GM18505 (cell line): ENCODE measurements around the gene MME.

Source experiments
- ATAC-seq: cut with Tn5 transposase; IDR thresholded peaks from one replicate; pipeline ENCODE4 v1.9.1; 2021; ENCODE audit not compliant: unreplicated experiment
- POLR2A ChIP-seq: IDR thresholded peaks from 4 replicates; pipeline ENCODE4 v1.6.1; 2011; ENCODE audit warnings: borderline replicate concordance; ENCODE audit not compliant: insufficient read depth, insufficient read length; ENCODE audit errors: extremely low read depth

Gene MME

DNA sequence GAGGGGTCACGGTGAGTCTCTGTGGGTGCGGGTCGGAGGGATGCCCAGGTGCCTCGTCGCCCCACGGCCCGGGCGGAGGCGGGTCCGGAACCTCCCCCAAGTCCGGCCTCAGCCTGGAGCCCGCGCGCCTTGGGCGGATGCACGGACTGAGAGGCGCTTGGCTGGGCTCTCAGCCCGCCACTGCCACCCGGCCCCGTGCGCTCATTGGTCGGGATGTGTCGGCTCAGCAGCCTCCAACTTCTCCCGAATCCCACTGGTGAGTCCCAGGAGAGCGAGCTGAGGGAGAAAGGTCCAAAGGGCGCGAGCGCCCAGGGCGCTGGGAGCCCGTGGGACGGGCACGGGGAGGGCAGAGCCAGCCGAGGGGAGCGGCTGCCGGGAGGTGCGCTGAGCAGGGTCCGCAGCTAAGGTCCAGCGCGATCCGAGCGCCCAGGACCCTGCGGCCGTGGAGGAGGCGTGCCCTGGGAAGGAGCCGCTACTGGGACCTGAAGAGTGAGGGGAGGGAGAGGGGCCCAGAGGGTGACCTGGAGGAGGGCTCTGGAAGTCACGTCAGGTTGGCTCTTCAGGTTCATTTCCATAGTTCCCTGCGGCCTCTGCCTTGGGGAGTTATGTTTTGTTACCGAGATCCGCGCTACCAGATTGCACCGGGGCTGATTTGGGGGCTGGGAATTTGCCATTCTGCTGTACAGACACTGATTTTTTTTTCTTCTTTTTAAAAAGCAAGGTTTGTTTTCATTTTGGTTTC, at the start of gene MME:
TSS of gene MME (plus strand) at position 574 of the 742 bp plus-strand sequence. CDS start 3,849 bp downstream, outside the sequence.
- no peak for ATAC-seq

DNA sequence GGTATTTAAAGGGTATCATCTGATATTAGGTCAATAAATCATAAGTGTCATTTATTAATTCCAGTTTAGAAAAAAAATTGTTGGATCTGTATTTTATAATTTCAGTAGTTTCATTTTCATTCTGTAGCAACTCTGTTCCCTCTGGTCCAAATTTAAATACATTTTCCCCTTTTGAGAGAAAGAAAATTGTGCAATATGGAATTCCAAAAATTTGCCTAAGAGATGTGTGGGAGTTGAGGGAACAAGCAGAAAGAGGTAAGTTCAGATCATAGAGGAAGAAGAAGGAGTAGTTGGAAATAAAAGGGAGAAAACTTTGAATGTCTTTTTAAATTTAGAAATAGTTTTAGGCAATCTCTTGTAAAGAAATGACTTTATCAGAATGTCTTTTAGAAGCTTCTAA, 48.9 kb upstream of the MME start:
- TF ChIP-seq POLR2A: no peak
- ATAC-seq: no peak

More for the DNA sequence above, at the start of gene MME:
- TF ChIP-seq POLR2A: no peak

DNA sequence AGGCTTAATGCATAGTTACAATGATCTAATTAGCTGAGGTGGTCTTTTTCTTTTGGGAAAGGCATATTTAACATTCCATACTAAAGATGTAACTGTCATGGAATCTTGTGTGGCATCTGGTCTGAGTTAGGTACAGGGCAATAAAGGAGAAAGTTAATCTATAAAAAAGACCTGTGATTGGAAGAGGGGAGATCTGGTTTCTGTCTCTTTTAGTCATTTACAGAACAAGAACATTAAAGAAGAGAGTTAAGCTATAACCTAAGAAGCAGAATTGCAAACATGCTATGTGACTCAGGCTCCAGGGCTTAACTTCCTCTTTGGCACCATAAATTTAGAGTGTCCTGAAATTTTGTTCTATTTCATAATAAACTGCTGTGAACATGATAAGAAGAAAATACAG, 47.2 kb upstream of the MME start:
- no peak for TF ChIP-seq POLR2A
- ATAC-seq: no peak

DNA sequence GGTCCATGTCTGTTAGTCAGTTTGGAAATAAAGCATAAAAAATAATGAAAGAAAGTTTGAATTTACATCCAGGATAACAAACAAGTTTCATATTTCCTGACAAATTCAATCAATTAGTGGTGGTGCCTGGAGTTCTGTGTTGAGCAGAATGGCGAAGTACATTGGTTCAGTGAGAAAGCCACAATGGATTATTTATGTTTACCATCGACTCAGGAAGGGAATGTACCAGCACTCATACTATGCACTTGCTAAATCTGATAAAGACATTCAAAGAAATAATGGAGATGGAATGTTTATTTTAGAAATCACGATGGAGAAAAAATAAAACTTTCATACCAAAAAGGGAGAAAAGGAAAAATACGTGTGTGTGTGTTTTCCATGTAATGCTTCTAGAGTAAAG, 45.3 kb upstream of the MME start:
- no peak for ATAC-seq
- TF ChIP-seq POLR2A: no peak

DNA sequence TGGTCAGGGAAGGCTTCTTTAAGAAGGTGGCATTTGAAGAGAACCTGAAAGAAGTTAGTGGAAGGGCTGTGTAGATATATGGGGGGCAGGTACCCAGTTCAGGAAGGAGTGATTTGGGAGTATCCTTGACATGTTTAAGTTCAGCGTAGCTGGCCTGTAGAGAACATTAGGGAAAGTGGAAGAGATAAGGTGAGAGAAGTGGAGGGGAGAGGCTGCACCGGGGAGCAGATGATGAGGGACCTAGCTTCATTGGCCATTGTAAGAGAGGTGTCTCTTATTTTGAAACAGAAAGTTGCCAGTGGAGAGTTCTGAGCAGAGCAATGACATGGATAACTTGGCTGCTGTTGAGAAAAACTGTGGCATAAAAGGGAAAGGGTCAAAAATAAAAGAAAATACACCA, 44.6 kb upstream of the MME start:
- TF ChIP-seq POLR2A: no peak
- ATAC-seq: no peak

DNA sequence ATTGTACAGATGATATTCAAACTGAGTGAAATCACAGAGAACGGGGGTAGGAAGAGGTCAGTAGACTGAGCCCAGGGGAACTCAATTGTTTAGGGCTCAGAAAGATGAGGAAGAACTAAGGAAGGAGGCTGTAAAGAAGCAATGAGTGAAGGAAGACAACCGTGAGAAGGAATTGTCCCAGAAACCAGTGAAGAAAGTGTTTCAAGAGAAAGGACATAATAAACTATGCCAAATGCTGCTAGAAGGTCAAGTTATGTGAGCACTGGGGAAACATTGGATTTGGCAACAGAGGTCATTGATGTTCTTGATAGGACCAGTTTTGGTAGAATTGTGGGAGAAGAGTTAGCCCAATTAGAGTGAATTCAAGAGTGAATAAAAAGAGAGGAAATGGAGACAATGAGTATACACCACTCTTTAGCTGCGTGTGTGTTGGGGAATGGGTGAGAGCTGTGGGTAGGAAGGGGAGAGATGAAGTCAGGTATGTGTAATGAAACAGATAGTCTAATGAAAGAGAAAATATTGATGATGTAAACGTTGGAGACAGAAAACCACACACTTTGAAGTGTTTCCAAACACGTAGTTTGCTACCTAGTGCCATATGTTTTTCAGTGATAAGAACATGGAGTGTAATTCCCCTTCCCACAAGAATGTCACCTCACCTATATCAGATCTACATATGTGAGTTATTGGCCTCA, 42.5 kb upstream of the MME start:
- no peak for ATAC-seq
- TF ChIP-seq POLR2A: no peak

DNA sequence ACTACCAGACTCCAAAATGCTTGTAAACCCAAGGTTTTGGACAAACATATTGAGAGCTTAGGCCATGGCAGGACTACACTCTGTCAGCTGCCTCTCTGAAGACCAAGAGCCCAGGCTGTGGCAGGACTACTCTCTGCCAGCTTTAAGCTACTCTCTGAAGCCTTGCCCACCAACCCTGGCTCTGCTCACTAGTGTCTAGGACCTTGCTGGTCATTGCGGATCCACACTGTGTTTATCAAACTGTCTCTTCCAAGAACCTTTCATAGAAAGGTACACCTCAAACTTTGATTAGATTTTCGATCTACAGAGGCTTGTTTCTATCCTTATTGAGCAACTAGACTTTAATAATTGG, 41.9 kb upstream of the MME start:
- no peak for TF ChIP-seq POLR2A
- ATAC-seq: no peak

DNA sequence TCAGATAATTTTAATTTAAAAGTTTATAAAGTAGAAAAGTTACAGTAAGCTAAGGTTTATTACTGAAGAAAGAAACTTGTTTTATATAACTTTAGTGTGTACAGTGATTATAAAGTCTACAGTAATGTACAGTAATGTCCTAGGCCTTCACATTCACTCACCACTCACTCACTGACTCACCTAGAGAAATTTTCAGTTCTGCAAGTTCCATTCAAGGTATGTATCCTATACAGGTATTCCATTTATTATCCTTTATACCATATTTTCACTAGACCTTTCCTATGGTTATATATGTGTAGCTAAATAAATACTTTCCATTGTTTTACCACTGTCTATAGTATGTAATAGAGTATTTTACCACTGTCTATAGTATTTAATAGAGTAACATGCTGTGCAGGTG, 33.2 kb upstream of the MME start:
- ATAC-seq: no peak
- no peak for TF ChIP-seq POLR2A

DNA sequence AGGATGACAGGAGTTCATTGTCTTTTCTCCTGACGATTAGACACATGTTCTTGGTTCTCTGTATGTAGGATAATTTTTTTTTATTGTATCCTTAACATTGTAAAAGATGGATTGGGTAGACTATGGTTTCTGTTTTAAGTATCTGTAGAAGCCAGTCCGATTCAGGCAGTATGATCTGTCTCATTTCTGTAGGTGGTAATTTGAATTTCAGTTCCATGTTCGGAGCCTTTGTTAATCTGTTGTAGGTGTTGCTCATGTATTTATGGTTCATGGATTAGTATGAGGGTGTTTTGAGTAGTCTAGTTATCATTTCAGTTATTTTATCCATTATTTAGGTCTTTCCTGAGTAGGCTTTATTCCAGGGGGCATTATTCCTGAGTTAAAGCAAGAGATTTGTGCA, 32.4 kb upstream of the MME start:
- no peak for TF ChIP-seq POLR2A

DNA sequence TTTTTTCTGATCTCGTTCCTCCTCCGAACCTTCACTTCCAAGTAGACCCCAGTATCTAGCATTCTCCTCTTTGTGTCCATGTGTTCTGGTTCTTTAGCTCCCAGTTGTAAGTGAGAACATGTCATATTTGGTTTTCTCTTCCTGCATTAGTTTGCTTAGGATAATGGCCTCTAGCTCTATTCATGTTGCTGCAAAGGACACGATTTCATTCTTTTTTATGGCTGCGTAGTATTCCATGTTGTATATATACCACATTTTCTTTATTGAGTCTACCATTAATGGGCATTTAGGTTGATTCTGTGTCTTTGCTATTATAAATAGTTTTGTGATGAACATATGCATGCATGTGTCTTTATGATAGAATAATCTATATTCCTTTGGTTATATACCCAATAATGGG, 30.2 kb upstream of the MME start:
- no peak for TF ChIP-seq POLR2A
- ATAC-seq: no peak

More for the DNA sequence above, 32.4 kb upstream of the MME start:
- no peak for ATAC-seq

DNA sequence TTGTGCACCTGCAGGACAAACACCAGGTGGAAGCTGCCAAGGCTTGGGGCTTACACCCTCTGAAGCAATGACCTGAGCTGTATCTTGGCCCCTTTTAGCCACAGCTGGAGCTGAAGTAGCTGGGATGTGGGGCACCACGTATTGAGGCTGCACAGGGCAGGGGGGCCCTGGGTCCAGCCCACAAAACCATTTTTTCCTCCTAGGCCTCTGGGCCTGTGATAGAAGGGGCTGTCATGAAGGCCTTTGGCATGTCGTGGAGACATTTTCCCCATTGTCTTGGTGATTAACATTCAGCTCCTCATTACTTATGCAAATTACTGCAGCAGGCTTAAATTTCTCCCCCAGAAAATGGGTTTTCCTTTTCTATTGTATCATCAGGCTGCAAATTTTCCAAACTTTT, 27.6 kb upstream of the MME start:
- no peak for TF ChIP-seq POLR2A
- ATAC-seq: no peak

DNA sequence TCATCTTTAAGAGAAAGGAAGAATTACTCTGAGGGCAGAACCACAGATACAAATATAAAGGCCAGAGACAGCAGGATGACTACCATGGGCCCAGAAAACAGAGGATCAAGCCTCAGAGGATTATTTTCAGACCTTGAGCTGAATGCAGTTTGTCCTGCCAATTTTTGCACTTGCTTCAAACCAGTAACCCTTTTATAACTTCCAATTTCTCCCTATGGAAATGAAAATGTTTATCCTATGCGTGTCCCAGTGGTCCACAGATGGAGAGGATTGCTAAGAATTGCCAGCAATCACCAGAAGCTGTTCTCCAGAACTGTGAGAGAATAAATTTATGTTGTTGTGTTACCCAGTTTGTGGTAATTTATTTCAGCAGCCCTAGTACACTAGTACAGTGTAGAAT, 26.4 kb upstream of the MME start:
- no peak for ATAC-seq
- no peak for TF ChIP-seq POLR2A

DNA sequence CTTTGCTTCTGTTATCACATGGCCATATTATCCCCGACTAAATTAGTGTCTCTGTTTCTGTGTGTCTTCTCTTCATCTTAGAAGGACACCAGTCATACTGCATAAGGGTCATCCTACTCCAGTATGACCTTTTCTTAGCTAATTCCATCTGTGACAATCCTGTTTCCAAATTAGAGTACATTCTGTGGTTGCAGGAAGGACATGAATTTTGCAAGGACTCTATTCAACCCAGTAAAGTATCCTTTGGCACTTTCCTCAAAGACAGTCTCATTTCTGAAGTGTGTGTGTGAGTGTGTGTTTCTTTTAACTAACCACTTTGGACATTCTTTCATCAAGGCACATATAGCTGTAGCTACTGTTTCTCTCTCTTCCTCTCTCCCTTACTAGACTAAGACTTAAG, 15.2 kb upstream of the MME start:
- TF ChIP-seq POLR2A: no peak
- ATAC-seq: no peak

DNA sequence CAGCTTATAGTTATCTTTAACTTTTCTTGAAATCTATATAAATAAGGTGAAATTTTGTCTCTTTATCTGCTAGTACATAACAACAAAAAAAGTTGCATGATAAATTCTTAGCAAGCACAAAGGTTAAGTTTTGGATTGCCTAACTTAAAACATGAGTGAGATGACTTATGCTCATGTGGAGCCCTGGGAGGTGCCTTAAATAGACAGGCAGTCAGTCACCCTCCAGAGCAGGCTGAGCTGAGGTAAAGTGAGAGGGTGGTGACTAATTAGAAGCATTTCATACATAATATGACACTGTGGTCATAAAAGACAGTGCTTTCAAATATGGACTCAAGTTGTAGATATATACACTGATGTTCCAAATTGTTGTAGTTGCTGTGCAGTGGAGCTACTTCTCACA, 14.6 kb upstream of the MME start:
- no peak for TF ChIP-seq POLR2A
- no peak for ATAC-seq
